GM21381 (cell line): Measurements from ENCODE around the gene NUP62.

ENCODE experiments used
- ATAC-seq: cut with Tn5 transposase; IDR thresholded peaks from one replicate; pipeline ENCODE4 v1.9.1; 2021; ENCODE audit warnings: mild to moderate bottlenecking, moderate library complexity; ENCODE audit not compliant: unreplicated experiment

Gene NUP62

GRCh38 chr19:49904136-49904535 is 25.2 kb downstream of the NUP62 start:
- ATAC-seq: no peak

- ATAC-seq: peak; percentile 49
Measured at GRCh38 chr19:49896863-49897621, 32.3 kb downstream of the NUP62 start, which contains the start of gene IL4I1. TSS of gene IL4I1 (minus strand) at chr19:49896887. CDS start at chr19:49896160, 727 bp downstream.

GRCh38 chr19:49895566-49896297 is 33.6 kb downstream of the NUP62 start:
- no peak for ATAC-seq

GRCh38 chr19:49894879-49895565 is 34.3 kb downstream of the NUP62 start:
- no peak for ATAC-seq

GRCh38 chr19:49894011-49894664 is 35.2 kb downstream of the NUP62 start:
- no peak for ATAC-seq

GRCh38 chr19:49892716-49893115 is 36.6 kb downstream of the NUP62 start:
- ATAC-seq: no peak

GRCh38 chr19:49891393-49891792 is 37.9 kb downstream of the NUP62 start:
- no peak for ATAC-seq

- no peak for ATAC-seq
Measured at GRCh38 chr19:49890349-49891311, 38.7 kb downstream of the NUP62 start.

- ATAC-seq: no peak
Measured at GRCh38 chr19:49889687-49890348, 39.5 kb downstream of the NUP62 start.

GRCh38 chr19:49889038-49889686 is 40.1 kb downstream of the NUP62 start:
- ATAC-seq: no peak

GRCh38 chr19:49888510-49888824 is 40.8 kb downstream of the NUP62 start:
- no peak for ATAC-seq

- no peak for ATAC-seq
Measured at GRCh38 chr19:49887665-49888509, 41.4 kb downstream of the NUP62 start.

- no peak for ATAC-seq
Measured at GRCh38 chr19:49887037-49887664, 42.2 kb downstream of the NUP62 start.

GRCh38 chr19:49884760-49885159 is 44.5 kb downstream of the NUP62 start:
- no peak for ATAC-seq

GRCh38 chr19:49884109-49884508 is 45.2 kb downstream of the NUP62 start:
- no peak for ATAC-seq

GRCh38 chr19:49883094-49883493 is 46.2 kb downstream of the NUP62 start:
- no peak for ATAC-seq

GRCh38 chr19:49882643-49883042 is 46.7 kb downstream of the NUP62 start:
- no peak for ATAC-seq
